ENCODE data around the gene ST8SIA5. TPM values are rescaled to one million over a fixed set of nuclear protein-coding genes. Genes with fewer than 3 reads are reported as not detected.

Gene ST8SIA5
- total RNA-seq, 1 experiment from 2014 or later = 0.54 TPM

GRCh38 chr18:46715062-46715461 lies 41.8 kb downstream of the ST8SIA5 start:
- CTCF ChIA-PET = no interaction called here
- no peak for ATAC-seq

More at GRCh38 chr18:46715062-46715461, 41.8 kb downstream of the ST8SIA5 start:
- no TSS peak for BruUV-seq (replicated peaks)
- Histone ChIP-seq H3K4me1 (ENCODE audit: control insufficient read depth in 1 of 2, insufficient read depth in 2 of 2, low read length in 2 of 2) (peaks cover 4 to 17% of the 10 kb centered on the region in 2 experiments; a peak in 2 of 4 replicates), H3K9me3 (ENCODE audit: control insufficient read depth in 1 of 2, insufficient read depth in 1 of 2, low read depth in 1 of 2, low read length in 2 of 2) (no peaks in the 10 kb centered on the region), H3K4me2 (ENCODE audit: low read length) (no peak overlapping the region), H3K4me3 (replicated peaks in 1 of 2; ENCODE audit: low read depth in 1 of 2, low read length in 2 of 2) (no peak overlapping the region), H3K27ac (ENCODE audit: low read depth, low read length) (no peak overlapping the region), H3K36me3 (ENCODE audit: control insufficient read depth in 1 of 2, insufficient read depth in 2 of 2, low read length in 2 of 2) (no peaks in the 10 kb centered on the region), H3K9ac (ENCODE audit: low read length) (no peak overlapping the region), H3K79me2 (ENCODE audit: insufficient read depth, low read length) (no peaks in the 10 kb centered on the region), H3K27me3 (ENCODE audit: insufficient read depth, low read length) (no peaks in the 10 kb centered on the region), H3K9me2 (ENCODE audit: insufficient read depth) (no peaks in the 10 kb centered on the region), H4K20me1 (ENCODE audit: insufficient read depth) (no peaks in the 10 kb centered on the region), H2AFZ (ENCODE audit: low read depth, low read length, poor library complexity, severe bottlenecking) (no peak overlapping the region)
- no peak for DNase-seq (ENCODE audit: low read depth, low spot score)
- ChIA-PET POLR2A (no interaction called here), RAD21 (ENCODE audit: low non-redundant PET in 1 of 2, low total read pairs in 2 of 2, uncharacterized antibody in 2 of 2, unreplicated experiment in 2 of 2) (no interaction called here)
- no peak for TF ChIP-seq POLR2AphosphoS5 (IDR thresholded peaks at IDR 0.05; ENCODE audit: low read depth, low read length)
- TF ChIP-seq REST (IDR thresholded peaks at IDR 0.05; ENCODE audit: low read depth) = no peak
- TF ChIP-seq ELF1 (IDR thresholded peaks at IDR 0.05; ENCODE audit: borderline replicate concordance, low read depth) = no peak
- TF ChIP-seq, protein P1, sequence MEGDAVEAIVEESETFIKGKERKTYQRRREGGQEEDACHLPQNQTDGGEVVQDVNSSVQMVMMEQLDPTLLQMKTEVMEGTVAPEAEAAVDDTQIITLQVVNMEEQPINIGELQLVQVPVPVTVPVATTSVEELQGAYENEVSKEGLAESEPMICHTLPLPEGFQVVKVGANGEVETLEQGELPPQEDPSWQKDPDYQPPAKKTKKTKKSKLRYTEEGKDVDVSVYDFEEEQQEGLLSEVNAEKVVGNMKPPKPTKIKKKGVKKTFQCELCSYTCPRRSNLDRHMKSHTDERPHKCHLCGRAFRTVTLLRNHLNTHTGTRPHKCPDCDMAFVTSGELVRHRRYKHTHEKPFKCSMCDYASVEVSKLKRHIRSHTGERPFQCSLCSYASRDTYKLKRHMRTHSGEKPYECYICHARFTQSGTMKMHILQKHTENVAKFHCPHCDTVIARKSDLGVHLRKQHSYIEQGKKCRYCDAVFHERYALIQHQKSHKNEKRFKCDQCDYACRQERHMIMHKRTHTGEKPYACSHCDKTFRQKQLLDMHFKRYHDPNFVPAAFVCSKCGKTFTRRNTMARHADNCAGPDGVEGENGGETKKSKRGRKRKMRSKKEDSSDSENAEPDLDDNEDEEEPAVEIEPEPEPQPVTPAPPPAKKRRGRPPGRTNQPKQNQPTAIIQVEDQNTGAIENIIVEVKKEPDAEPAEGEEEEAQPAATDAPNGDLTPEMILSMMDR (IDR thresholded peaks at IDR 0.05 in 2 of 3, conservative IDR thresholded peaks at IDR 0.05 in 1 of 3; ENCODE audit: borderline replicate concordance in 1 of 3, insufficient read depth in 1 of 3, low read depth in 2 of 3, low read length in 2 of 3) = no peak
- no peak for TF ChIP-seq YY1 (IDR thresholded peaks at IDR 0.05; ENCODE audit: extremely low read depth, insufficient replicate concordance, low read depth, low read length)
- no peak for TF ChIP-seq JUND (IDR thresholded peaks at IDR 0.05)
- TF ChIP-seq ZNF274 (IDR thresholded peaks at IDR 0.05; ENCODE audit: low read depth, low read length) = no peak
- TF ChIP-seq ZFX (IDR thresholded peaks at IDR 0.05) = no peak
- TF ChIP-seq FOSL1 (IDR thresholded peaks at IDR 0.05; ENCODE audit: low read depth) = no peak
- TF ChIP-seq SIN3A (IDR thresholded peaks at IDR 0.05; ENCODE audit: low read depth) = no peak
- no peak for TF ChIP-seq EZH2phosphoT487 (IDR thresholded peaks at IDR 0.05; ENCODE audit: borderline replicate concordance)
- intact Hi-C loops (cut with micrococcal nuclease) = no loop called here

Data from HCT116 (cell line).